Measurements from ENCODE around the gene POMC.
A peak's percentile ranks its signal among the peaks of the same experiment; 100 is the strongest.
"Not testable (repeated sequence)": the region's sequence is repeated elsewhere in the genome, so short reads cannot be mapped to it uniquely, and the experiment has no call there.

Gene POMC

GRCh38 chr2:25168256-25169072 is at the start of gene POMC:
Gene POMC, minus strand, starts transcription at chr2:25168580. Its CDS starts 3,808 bp downstream, at chr2:25164772.
- no peak for DNase-seq (ENCODE audit: low spot score)

DNA sequence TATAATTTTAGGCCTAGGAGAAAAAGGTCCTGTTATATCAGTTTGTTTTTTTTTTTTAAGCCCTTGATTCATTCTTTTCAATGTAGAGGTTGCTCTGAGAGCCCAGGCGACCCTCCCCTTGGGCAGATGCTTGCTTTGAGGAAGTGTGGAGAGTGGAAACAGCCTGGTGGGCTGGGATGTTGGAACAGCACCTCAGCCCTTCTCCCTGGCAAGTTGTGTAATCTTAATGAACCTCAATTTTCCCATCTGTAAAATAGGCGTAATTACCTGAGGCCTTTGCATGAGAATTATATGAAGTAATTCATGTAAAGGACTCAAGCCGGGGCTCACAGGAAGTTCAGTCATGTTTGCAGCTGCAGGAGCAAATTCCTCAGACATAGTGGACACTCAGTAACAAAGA is 49.7 kb upstream of the POMC start:
- no peak for DNase-seq (ENCODE audit: low spot score)

- peak; percentile 92 for DNase-seq (ENCODE audit: low spot score)
Measured at GRCh38 chr2:25215948-25216679, 47.7 kb upstream of the POMC start.

DNA sequence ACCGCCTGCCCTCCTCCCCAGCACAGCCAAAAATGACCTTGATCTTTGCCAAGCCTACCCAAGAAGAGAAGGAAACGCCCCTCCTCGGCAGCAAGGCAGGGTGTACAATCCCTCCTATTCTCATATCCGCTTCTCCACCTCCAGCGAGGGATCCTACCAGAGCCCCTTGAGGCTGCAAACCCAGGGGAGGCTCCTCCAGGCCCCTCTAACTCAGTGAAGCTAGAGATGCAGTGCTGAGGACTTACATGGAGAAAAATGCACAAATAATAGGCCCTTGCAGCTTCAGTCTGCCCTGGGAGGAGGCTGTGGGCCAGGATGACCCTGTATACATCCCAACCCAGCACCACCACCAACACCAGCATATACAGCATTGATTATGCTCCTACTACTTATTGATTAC is 46.9 kb upstream of the POMC start:
- no peak for DNase-seq (ENCODE audit: low spot score)

DNA sequence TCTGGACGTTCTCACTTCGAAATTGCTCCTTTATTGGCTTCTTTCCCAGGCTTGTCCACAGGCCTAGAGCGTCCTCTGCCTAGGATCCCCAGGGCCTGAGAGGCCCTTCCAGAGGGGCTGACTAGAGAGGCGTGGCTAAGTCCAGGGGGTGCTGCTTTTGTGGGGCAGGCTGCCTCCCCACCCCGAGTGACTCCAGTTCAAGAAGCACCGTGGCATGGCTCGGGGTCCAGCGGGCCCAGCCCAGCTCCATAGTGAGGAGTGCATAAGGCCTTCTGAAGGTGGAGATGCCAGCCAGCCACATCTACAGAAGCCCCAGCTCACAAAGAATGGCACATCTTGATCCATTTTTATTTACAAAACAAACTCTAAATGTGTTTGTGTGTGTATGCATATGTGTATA is 44.8 kb upstream of the POMC start:
- no peak for DNase-seq (ENCODE audit: low spot score)

GRCh38 chr2:25210923-25211322 is 42.5 kb upstream of the POMC start:
- DNase-seq (ENCODE audit: low spot score), result not testable (repeated sequence)

DNA sequence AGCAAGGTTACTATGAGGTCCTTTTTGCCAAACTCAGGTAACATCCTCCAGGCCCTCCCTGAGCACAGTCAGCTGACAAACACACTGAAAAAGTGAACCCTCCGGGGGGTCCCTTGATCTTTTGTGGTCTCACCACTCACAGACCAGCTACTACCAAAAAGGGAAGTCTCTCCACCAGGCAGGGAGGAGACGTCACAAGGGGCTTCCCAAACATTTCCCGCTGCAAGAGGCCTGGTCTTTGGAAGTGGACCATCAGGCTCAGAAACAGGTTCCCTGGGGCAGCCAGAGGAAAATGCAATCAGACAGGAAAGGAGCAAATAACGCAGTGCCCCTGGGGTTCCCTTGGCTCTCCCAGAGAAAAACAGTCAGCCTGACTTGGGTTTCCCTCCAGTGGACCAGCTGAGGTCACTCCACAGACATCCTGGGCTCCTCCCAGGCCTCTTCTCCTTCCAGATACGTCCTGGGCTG is 38.7 kb upstream of the POMC start:
- DNase-seq (ENCODE audit: low spot score), result no peak

DNA sequence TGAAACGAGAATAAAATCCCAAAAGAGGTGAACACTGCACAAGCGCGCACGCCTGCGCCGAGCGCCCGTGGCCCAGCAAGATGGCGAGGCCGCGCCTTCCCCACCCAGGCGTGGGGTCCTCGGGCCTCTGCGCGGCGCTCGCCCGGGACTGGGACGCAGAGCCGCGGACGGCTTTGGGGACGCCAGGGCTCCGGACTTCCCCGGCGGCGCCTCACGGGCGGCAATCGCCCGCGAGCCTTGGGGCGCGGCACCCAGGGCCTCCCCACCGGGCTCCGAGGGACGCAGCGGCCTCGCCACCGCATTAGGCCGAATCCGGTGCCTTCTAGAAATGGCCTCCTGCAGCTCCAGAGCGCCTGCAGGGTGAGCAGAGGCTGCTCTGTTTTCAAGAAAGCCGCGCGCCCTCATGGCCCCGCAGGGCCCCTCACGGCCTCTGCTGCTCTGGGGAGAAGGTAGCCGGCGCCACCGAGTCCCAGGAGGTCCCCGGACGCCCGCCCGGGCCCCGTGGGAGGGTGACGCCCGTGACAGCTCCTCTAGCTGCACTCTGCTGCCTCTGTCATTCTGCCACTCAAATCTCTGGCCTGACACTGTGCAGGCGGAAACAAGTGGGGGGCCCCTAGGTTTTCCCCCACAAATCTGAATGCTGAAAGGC is 35.9 kb upstream of the POMC start:
- DNase-seq (ENCODE audit: low spot score), result no peak

DNA sequence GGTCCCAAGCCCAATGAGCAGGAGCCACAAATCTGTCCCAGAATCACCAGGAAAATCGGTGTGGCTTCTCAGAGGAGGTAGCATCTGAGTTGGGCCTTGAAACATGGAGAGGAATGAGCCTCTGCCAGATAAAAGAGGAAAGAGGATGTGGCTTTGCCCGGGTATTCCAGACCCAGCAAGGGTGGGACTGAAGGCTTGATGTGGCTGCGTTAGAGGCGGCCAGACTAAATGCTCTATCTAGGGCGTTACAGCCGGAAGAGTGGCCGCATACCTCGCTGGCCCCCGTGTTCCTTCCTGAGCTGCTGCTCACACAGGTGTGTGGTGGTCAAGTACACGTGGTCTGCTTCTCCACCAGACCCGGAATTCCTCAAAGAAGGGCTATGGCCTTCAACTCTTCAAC is 33.9 kb upstream of the POMC start:
- no peak for DNase-seq (ENCODE audit: low spot score)

GRCh38 chr2:25201794-25202193 is 33.4 kb upstream of the POMC start:
- no peak for DNase-seq (ENCODE audit: low spot score)

DNA sequence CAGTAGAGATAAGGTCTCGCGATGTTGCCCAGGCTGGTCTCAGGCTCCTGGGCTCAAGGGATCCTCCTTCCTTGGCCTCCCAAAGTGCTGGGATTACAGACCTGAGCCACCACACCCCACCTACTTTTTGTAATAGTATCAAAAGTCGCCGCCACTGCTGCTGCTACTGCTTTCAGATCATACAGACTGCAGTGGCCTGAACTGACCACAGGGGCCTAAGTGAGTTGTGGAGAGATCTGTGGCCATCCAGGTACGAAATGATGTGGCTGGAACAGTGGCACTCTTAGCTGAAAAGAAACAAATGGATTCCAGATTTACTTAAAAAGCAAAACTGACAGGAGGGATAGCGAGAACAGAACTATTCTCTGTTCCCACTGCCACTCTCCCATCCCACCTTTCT is 32.9 kb upstream of the POMC start:
- DNase-seq (ENCODE audit: low spot score), result no peak

GRCh38 chr2:25198576-25198975 is 30.2 kb upstream of the POMC start:
- DNase-seq (ENCODE audit: low spot score), result no peak

DNA sequence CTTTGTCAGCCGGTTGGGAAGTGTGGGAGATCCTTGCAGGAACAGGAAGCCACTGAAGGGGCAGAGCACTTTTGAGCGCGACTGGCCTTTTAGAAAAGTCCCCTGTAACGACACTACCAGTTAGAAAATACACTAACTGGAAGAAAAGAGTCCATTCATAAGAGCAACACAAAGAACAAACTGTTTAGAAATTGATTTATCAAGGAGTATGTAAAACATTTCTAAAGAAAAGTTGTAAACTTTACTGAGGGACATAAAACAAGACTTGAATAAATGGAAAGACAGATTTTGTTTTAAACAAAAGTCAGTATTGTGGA is 29.8 kb upstream of the POMC start:
- DNase-seq (ENCODE audit: low spot score), result no peak

DNA sequence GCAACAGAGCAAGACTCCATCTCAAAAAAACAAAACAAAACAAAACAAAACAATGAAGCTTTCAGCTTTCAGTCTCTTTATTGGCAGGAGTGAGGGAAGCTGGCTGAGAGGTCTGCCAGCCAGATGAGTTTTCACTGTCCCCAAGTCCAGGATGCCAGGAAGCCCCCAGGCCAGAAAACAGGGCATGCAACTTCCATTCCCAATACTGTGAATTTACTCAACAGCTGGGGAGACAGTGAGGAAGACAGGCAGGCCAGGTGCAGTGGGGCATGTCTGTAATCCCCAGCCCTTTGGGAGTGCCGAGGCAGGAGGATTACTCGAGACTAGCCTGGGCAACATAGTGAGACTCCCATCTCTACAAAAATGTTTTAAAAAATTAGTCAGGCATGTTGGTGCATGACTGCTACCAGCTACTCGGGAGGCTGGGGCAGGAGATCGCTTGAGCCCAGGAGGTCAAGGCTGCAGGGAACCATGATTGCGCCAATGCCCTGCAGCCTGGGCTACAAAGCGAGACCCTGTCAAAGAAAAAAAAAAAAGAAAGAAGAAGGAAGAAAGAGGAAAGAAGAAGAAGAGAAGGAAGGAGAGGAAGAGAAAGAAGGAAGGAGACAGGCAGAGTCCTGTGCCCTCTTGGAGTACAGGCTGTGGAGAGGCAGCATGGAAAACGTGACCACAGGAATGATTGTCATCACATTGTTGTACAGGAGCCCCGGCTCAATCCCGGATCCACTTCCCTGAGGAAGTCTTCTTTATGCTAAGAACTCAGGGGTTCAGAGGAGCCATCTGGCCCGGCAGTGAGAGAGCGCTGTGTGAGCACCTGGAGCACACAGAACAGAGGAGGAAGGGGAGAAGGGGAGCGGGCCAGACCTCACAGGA is 29.2 kb upstream of the POMC start:
- DNase-seq (ENCODE audit: low spot score), result no peak

GRCh38 chr2:25194576-25195122 is 26.3 kb upstream of the POMC start:
- DNase-seq (ENCODE audit: low spot score), result no peak

DNA sequence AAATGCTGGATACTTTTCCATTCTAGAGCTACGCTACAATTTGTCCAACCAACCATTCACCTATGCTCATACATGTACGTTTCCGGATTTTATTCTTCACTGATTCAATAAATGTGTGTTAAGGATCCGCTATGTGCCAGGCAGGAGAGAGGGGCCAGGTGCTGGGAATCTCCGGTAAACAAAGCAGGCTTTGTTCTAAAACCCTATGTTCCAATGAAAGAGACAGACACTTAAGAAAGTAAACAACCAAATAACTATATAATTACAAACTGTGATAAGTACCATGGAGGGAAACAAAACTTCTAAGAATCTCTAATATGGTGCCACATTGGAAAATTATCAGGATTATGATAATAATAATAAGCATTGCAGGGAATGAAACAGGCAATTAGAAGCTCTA is 22.2 kb upstream of the POMC start:
- no peak for DNase-seq (ENCODE audit: low spot score)

- DNase-seq (ENCODE audit: low spot score), result no peak
Measured at GRCh38 chr2:25188405-25188804, 20.0 kb upstream of the POMC start.

GRCh38 chr2:25187729-25188350 is 19.5 kb upstream of the POMC start:
- no peak for DNase-seq (ENCODE audit: low spot score)

- no peak for DNase-seq (ENCODE audit: low spot score)
Measured at GRCh38 chr2:25184254-25184653, 15.9 kb upstream of the POMC start.

DNA sequence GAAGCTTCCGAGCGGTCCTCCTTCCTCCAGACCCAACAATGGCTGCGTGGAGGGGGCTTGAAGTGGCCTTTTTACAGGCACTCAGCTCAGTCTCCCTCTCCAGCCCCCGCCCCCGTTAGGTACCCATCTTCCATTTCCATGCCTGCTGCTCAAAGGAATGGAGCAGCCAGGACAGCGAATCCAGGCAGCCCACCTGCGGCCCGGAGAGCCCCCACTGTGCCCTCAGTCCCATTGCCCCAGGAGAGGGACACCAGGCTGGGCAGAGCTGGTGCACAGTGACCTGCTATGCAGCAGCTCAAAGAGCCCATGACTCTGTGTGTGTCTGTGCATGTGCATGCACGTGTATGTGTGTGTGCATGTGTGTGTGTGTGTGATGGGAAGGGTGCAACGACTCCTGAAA is 10.6 kb upstream of the POMC start:
- DNase-seq (ENCODE audit: low spot score), result no peak

DNA sequence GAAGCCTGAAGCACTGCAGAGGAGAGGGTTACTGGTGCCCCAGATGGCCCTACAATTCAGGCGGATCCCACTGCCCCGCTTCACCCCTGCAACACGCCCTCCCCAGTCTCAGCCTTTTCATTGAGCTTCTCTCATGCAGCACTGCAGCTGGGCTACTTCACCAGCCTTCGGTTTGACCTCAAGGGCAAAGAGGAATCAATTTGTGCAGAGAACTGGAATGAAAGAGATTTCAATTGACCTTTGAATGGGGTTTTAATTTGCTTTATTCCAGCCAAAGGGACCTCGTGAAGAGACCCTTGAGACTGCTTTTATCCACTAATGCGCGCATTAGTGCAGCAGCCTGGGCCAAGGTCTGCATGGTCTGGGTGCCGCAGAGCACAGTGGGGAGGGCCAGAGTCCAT is 8.8 kb upstream of the POMC start:
- no peak for DNase-seq (ENCODE audit: low spot score)
